ENCODE measurements around the gene TMEM18. TPM values are rescaled to one million over a fixed set of nuclear protein-coding genes. Genes with fewer than 3 reads are reported as not detected.

TMEM18 gene
- total and polyA plus RNA-seq, 8 donors: 11.9 to 20.3 (median 15.1) TPM

GRCh38 chr2:622357-622756, 54.8 kb downstream of the TMEM18 start:
- Histone ChIP-seq H3K4me1 (no peaks in the 10 kb centered on the region), H3K36me3 (no peaks in the 10 kb centered on the region), H3K4me3 (no peak overlapping the region), H3K27me3 (no peaks in the 10 kb centered on the region), H3K9me3 (no peaks in the 10 kb centered on the region), H3K27ac (no peak overlapping the region)
- FAIRE-seq: no peak
- 77 to 85% methylated on average over 10 of the region's 10 CpGs for WGBS, 2 donors
- no peak for TF ChIP-seq CTCF (IDR thresholded peaks at IDR 0.05)
- DNase-seq: no peak
- intact Hi-C loops (cut with DNase I): no loop called here
- ATAC-seq: no peak

GRCh38 chr2:621303-622099, 55.7 kb downstream of the TMEM18 start:
- ATAC-seq (no peak), DNase-seq (no peak), FAIRE-seq (no peak)
- no peak for TF ChIP-seq CTCF (IDR thresholded peaks at IDR 0.05)
- intact Hi-C loops (cut with DNase I): no loop called here
- 87 to 91% methylated on average over 44 to 45 of the region's 45 CpGs for WGBS, 2 donors
- Histone ChIP-seq H3K4me3 (no peak overlapping the region), H3K36me3 (no peaks in the 10 kb centered on the region), H3K27ac (no peak overlapping the region), H3K9me3 (no peaks in the 10 kb centered on the region), H3K27me3 (no peaks in the 10 kb centered on the region), H3K4me1 (no peaks in the 10 kb centered on the region)

- Histone ChIP-seq H3K4me1 (no peaks in the 10 kb centered on the region), H3K27ac (no peak overlapping the region), H3K36me3 (no peaks in the 10 kb centered on the region), H3K27me3 (no peaks in the 10 kb centered on the region), H3K9me3 (no peaks in the 10 kb centered on the region), H3K4me3 (no peak overlapping the region)
- no peak for FAIRE-seq
- 93 to 97% methylated on average over 58 of the region's 58 CpGs for WGBS, 2 donors
- ATAC-seq: no peak
- DNase-seq: no peak
- no peak for TF ChIP-seq CTCF (IDR thresholded peaks at IDR 0.05)
- intact Hi-C loops (cut with DNase I): no loop called here
These were observed 56.5 kb downstream of the TMEM18 start for GRCh38 chr2:620471-621302.

GRCh38 chr2:620004-620403, 57.2 kb downstream of the TMEM18 start:
- TF ChIP-seq CTCF (IDR thresholded peaks at IDR 0.05): no peak
- H3K36me3 ChIP-seq: no peaks in the 10 kb centered on the region

More at GRCh38 chr2:620004-620403, 57.2 kb downstream of the TMEM18 start:
- no peak for ATAC-seq
- no peak overlapping the region for H3K27ac ChIP-seq
- no peak for FAIRE-seq
- DNase-seq: no peak
- H3K9me3 ChIP-seq: no peaks in the 10 kb centered on the region
- WGBS, 2 donors: 77 to 80% methylated on average over 14 of the region's 14 CpGs
- intact Hi-C loops (cut with DNase I): no loop called here
- no peaks in the 10 kb centered on the region for H3K4me1 ChIP-seq
- no peak overlapping the region for H3K4me3 ChIP-seq
- H3K27me3 ChIP-seq: no peaks in the 10 kb centered on the region
